Endothelial cell of umbilical vein (primary cell): ENCODE results near the gene CA5A. TPM values are rescaled to one million over a fixed set of nuclear protein-coding genes. Genes with fewer than 3 reads are reported as not detected.

Experiments
- BruUV-seq: library from RNA; stranded (reverse); fragments of 400-500 nt; replicated peaks from 2 replicates; lab custom pipeline; 2021; lab: Mats Ljungman, UMichigan
- CTCF ChIA-PET: fragments of 300-600, 350-600 bp; sonication (Branson Sonifier 250); formaldehyde crosslinking; loops from one replicate; lab custom pipeline; 2021; ENCODE audit warnings: antibody characterized with exemption, inconsistent platforms; lab: Charles Lee
- POLR2A ChIA-PET: fragments of 300-600, 350-600 bp; sonication (Branson Sonifier 250); formaldehyde crosslinking; loops from one replicate; lab custom pipeline; 2021; ENCODE audit warnings: antibody characterized with exemption, inconsistent platforms; lab: Charles Lee
- DNase-seq: peaks from one replicate; pipeline ENCODE4 v3.0.0-alpha.2; 2011; ENCODE audit warnings: low read depth, low spot score
- FAIRE-seq: peaks from 2 replicates; lab custom pipeline; 2011; peaks lifted over from hg19 to GRCh38; lab: Jason Lieb, UNC
- H2AFZ ChIP-seq: 2 replicates; pipeline ENCODE4 v1.6.0; 2012; ENCODE audit warnings: low read depth, low read length, control low read depth, inconsistent platforms
- H3K27ac ChIP-seq: 2 replicates; pipeline ENCODE4 v1.5.1; 2011; ENCODE audit warnings: low read depth, mild to moderate bottlenecking, control low read depth, low read length, moderate library complexity; ENCODE audit not compliant: insufficient read depth
- H3K27me3 ChIP-seq, 2 experiments: 2 replicates each; pipeline versions ENCODE4 v1.6.0 to v1.6.1; 2011; ENCODE audit warnings: low read length in 2 of 2, mixed read lengths in 1 of 2; ENCODE audit not compliant: control insufficient read depth in 2 of 2, insufficient read depth in 2 of 2
- H3K36me3 ChIP-seq, 2 experiments: 2 replicates in 1 of 2; 3 replicates in 1 of 2; pipeline ENCODE4 v1.5.1; 2011; ENCODE audit warnings: low read length in 2 of 2, mild to moderate bottlenecking in 1 of 2, moderate library complexity in 1 of 2; ENCODE audit not compliant: control insufficient read depth in 2 of 2, insufficient read depth in 2 of 2; ENCODE audit errors: extremely low read depth in 1 of 2
- H3K4me1 ChIP-seq: 3 replicates; pipeline ENCODE4 v1.5.1; 2011; ENCODE audit warnings: mild to moderate bottlenecking, low read length; ENCODE audit not compliant: control insufficient read depth, insufficient read depth; ENCODE audit errors: extremely low read depth
- H3K4me2 ChIP-seq: 2 replicates; pipeline ENCODE4 v1.6.1; 2011; ENCODE audit warnings: low read length, control low read depth, mixed read lengths; ENCODE audit not compliant: insufficient read depth
- H3K4me3 ChIP-seq, 3 experiments: fragments of 200-600 bp in 1 of 3; sonication (generic), shearing (Covaris generic) in 1 of 3; replicated peaks in 1 of 3; 2 replicates each; pipeline ENCODE4 v1.5.1; 2011 to 2016; ENCODE audit warnings: control low read depth in 3 of 3, low read length in 3 of 3, mild to moderate bottlenecking in 2 of 3, inconsistent platforms in 1 of 3, low read depth in 1 of 3, moderate library complexity in 1 of 3; ENCODE audit not compliant: insufficient read depth in 1 of 3
- H3K79me2 ChIP-seq: 2 replicates; pipeline ENCODE4 v1.6.0; 2012; ENCODE audit warnings: low read length, inconsistent platforms; ENCODE audit not compliant: control insufficient read depth, insufficient read depth
- H3K9ac ChIP-seq: replicated peaks from 2 replicates; pipeline ENCODE3; 2011; ENCODE audit warnings: low read length, control low read depth; ENCODE audit not compliant: insufficient read depth; ENCODE audit errors: extremely low read depth
- H3K9me1 ChIP-seq: replicated peaks from 3 replicates; pipeline ENCODE4 v1.6.0; 2011; ENCODE audit warnings: mild to moderate bottlenecking, low read length; ENCODE audit not compliant: control insufficient read depth, insufficient read depth; ENCODE audit errors: extremely low read depth
- H3K9me3 ChIP-seq: replicated peaks from 2 replicates; pipeline ENCODE4 v1.5.1; 2012; ENCODE audit warnings: low read length, inconsistent platforms; ENCODE audit not compliant: control insufficient read depth, insufficient read depth
- H4K20me1 ChIP-seq: replicated peaks from 2 replicates; pipeline ENCODE3; 2011; ENCODE audit warnings: mild to moderate bottlenecking, low read length; ENCODE audit not compliant: control insufficient read depth, insufficient read depth; ENCODE audit errors: extremely low read depth
- EZH2 ChIP-seq: IDR thresholded peaks from 2 replicates; pipeline ENCODE4 v1.6.1; 2012; ENCODE audit warnings: borderline replicate concordance, low read depth, mild to moderate bottlenecking, moderate library complexity, low read length, inconsistent platforms; ENCODE audit not compliant: severe bottlenecking
- FOS ChIP-seq: IDR thresholded peaks from 2 replicates; pipeline ENCODE4 v1.6.1; 2011; ENCODE audit warnings: mild to moderate bottlenecking, low read length, moderate library complexity, borderline replicate concordance; ENCODE audit not compliant: insufficient read depth
- GATA2 ChIP-seq: IDR thresholded peaks from 2 replicates; pipeline ENCODE4 v1.7.0; 2011; ENCODE audit warnings: low read depth, mild to moderate bottlenecking, moderate library complexity, mixed read lengths, low read length; ENCODE audit not compliant: insufficient read length, insufficient read depth
- JUN ChIP-seq: IDR thresholded peaks from 2 replicates; pipeline ENCODE4 v1.6.1; 2011; ENCODE audit warnings: borderline replicate concordance, low read depth; ENCODE audit not compliant: insufficient read length, insufficient read depth
- MYC ChIP-seq: IDR thresholded peaks from one replicate; pipeline ENCODE4 v1.6.1; 2011; ENCODE audit warnings: mild to moderate bottlenecking, low read depth, low read length
- POLR2A ChIP-seq: IDR thresholded peaks from 2 replicates; pipeline ENCODE4 v1.6.1; 2012; ENCODE audit warnings: low read depth, mild to moderate bottlenecking, control low read depth, low read length
- POLR2AphosphoS5 ChIP-seq: IDR thresholded peaks from 2 replicates; pipeline ENCODE4 v1.6.1; 2012; ENCODE audit warnings: low read depth, mild to moderate bottlenecking, control low read depth, low read length, moderate library complexity; ENCODE audit not compliant: insufficient read depth
- dilution Hi-C: fragments of 300-500 bp; cut with MboI; formaldehyde crosslinking; loops from one replicate; pipeline ENCODE4 v1.15.0; 2019; ENCODE audit warnings: low sequenced_read_pairs; ENCODE audit not compliant: extremely low pct_ligation_motif_present
- intact Hi-C: fragments of 100-400 bp; cut with micrococcal nuclease; formaldehyde crosslinking; loops from one replicate; pipeline ENCODE4 v1.10.0; 2022
- polyA plus RNA-seq, 4 experiments: library from polyadenylated mRNA; depleted of rRNA in 3 of 4; stranded (reverse) in 3 of 4; unstranded in 1 of 4; fragments of >200 nt; gene quantifications; 2 replicates each; pipeline versions ENCODE4 v1.2.1 to v1.2.3, GENCODE V29; 2011 to 2012; ENCODE audit warnings: missing spikeins in 1 of 4
- total RNA-seq: library from RNA; stranded (reverse); gene quantifications from 2 replicates; pipeline ENCODE4 v1.2.3, GENCODE V29; 2021
- TF ChIP-seq, protein P1 (sequence below): IDR thresholded peaks from 2 replicates; pipeline ENCODE4 v1.6.1; 2011; ENCODE audit not compliant: insufficient read depth, insufficient read length
- TF ChIP-seq, protein P2 (sequence below), 2 donors: IDR thresholded peaks; 1 replicate in 1 of 2; 2 replicates in 1 of 2; pipeline ENCODE4 v1.5.1; 2011; ENCODE audit warnings: low read length in 2 of 2, mild to moderate bottlenecking in 2 of 2, moderate library complexity in 2 of 2, control low read depth in 1 of 2, inconsistent platforms in 1 of 2, low read depth in 1 of 2; ENCODE audit not compliant: insufficient read depth in 1 of 2; ENCODE audit errors: extremely low read depth in 1 of 2

CA5A gene
- total and polyA plus RNA-seq, 2 donors (not counting 3 experiments of a cell fraction or from before 2014, with no cell fraction given), result not detected

DNA sequence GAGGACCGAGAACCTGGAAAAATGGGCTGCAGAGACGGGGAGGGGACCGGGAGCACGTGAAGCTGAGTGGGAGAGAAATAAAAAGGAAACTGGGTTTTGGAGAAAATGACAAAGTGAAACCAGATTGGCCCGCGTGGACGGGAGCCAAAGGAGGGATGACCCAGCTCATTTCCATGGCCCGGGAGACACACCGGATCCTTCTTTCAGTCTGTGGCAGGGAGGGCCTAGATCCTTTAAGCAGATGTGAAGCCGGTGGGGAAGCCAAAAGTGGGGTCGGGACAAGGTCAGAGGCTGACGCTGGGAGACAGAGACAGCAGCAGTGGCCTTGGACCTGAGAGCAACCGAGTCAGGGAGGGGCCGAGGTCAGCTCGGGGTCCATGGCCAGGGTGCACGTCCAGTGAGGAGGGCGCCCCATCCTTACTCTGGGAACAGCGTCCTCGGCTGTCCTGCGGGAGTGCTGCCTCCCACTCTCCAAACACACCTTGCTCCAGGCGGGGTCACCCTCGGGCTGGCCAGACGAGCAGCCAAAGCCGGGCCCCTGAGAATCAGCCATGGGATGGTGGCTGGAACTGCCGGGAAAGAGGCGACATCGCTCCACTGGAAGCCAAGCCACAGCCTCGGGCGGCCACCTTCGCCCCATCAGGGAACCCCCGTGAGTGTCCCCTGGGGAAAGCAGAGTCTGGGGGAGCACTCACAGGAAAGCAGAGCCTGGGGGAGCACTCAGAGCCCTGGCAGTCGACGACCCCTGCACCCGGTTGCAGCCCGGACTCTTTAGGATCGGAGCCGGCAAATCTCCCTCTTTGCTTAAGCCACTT lies 17.3 kb downstream of the CA5A start:
- Histone ChIP-seq H3K9ac (no peak overlapping the region), H2AFZ (no peak overlapping the region), H3K79me2 (no peaks in the 10 kb centered on the region), H3K4me2 (no peak overlapping the region), H3K36me3 (no peaks in the 10 kb centered on the region), H3K9me3 (no peaks in the 10 kb centered on the region), H3K9me1 (no peaks in the 10 kb centered on the region), H3K27me3 (no peaks in the 10 kb centered on the region), H4K20me1 (no peaks in the 10 kb centered on the region), H3K4me1 (no peaks in the 10 kb centered on the region), H3K27ac (no peak overlapping the region), H3K4me3 (no peak overlapping the region)
- TF ChIP-seq, protein P1, sequence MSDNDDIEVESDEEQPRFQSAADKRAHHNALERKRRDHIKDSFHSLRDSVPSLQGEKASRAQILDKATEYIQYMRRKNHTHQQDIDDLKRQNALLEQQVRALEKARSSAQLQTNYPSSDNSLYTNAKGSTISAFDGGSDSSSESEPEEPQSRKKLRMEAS, result no peak
- TF ChIP-seq, protein P2, sequence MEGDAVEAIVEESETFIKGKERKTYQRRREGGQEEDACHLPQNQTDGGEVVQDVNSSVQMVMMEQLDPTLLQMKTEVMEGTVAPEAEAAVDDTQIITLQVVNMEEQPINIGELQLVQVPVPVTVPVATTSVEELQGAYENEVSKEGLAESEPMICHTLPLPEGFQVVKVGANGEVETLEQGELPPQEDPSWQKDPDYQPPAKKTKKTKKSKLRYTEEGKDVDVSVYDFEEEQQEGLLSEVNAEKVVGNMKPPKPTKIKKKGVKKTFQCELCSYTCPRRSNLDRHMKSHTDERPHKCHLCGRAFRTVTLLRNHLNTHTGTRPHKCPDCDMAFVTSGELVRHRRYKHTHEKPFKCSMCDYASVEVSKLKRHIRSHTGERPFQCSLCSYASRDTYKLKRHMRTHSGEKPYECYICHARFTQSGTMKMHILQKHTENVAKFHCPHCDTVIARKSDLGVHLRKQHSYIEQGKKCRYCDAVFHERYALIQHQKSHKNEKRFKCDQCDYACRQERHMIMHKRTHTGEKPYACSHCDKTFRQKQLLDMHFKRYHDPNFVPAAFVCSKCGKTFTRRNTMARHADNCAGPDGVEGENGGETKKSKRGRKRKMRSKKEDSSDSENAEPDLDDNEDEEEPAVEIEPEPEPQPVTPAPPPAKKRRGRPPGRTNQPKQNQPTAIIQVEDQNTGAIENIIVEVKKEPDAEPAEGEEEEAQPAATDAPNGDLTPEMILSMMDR (IDR thresholded peaks at IDR 0.05; ENCODE audit: extremely low read depth in 1 of 2, insufficient read depth in 1 of 2, low read depth in 1 of 2, low read length in 2 of 2), result no peak
- TF ChIP-seq JUN, result no peak
- TF ChIP-seq FOS, result no peak
- no peak for TF ChIP-seq POLR2AphosphoS5
- TF ChIP-seq POLR2A, result no peak
- TF ChIP-seq GATA2, result no peak
- no peak for TF ChIP-seq EZH2
- no peak for TF ChIP-seq MYC
- dilution Hi-C loops (no loop called here), intact Hi-C loops (no loop called here)
- DNase-seq (no peak), FAIRE-seq (no peak)
- POLR2A ChIA-PET, result no interaction called here
- CTCF ChIA-PET, result interaction anchor here (1.9 kb wide), 1 partner anchor 140 kb away, joined by 4 read pairs; no protein-coding TSS in a partner anchor
- BruUV-seq, result no TSS peak
